HG03103 (cell line): Measurements from ENCODE around the gene RARS1.

Experiments
- ATAC-seq: cut with Tn5 transposase; IDR thresholded peaks from one replicate; pipeline ENCODE4 v1.9.1; 2021; ENCODE audit warnings: low read depth; ENCODE audit not compliant: unreplicated experiment

The RARS1 gene

DNA sequence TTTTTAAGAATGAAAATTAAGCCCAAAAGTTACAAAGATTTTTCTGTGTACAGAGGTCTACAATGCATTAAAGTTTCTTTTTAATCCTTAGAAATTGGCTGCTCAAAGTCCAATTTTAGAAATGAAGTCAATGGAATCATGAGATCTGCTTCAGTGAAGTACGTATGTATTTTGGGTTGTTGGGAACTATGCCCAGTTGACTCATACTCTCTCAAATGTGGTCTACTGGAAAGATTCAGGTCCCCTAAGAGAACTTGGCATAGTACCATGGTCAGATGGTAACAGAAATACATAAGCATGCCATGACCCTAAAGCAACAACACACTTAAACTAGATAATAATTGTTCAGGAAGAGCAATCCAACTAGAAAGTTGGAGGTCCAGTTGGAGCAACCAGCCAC, 65.9 kb downstream of the RARS1 start:
- ATAC-seq, result no peak

DNA sequence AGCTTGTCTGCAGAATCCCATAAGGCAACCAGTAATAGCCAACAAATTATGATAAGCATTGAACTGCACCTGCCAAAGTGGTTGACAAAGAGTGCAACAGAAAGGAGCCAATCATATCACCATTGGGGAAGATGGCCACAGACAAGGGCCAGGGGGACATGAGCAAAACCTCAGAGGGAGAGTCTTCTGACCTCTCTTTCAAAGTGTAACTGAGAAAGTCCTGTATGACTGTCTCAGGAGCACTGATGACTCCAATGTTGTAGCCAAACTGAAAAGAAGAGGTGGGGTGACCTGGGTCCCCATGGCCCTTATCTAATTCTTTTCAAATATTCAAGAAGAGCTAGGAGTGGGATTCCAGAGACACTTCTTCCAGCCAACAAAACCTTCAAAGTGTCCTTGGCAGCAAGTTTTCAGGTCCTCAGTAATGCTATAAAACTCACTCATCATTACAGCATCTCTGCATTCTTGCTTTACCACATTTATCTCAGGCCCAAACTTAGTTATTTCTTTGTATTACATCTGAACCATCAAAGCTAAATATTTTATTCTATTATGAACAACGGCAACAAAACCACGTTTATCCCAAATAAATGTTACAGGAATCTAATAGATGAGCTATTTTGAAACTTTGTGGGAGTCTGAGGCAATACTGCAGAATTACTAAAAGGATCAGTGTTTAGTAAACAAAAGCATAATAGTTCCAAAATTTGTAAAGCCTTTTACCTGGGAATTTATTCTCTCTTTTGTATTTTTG, 67.3 kb downstream of the RARS1 start:
- ATAC-seq, result no peak

DNA sequence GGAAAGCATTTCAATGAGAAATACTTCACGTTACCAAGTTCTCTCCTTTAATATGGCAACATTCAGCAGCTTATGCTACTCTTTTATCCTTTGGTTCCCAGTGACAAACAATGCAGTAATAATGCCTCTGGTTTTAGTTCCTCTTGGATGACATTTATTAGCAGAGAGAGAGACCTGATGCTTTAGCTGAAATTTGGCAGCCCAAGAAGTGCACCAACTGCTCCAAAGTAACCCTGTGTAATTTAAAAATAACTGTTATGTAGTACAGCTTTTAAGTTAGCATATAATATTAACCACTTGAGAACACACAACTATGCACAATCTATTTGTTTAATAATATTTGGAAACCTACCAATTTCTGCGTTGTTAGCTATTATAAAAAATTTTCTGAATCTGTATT, 71.1 kb downstream of the RARS1 start:
- no peak for ATAC-seq

DNA sequence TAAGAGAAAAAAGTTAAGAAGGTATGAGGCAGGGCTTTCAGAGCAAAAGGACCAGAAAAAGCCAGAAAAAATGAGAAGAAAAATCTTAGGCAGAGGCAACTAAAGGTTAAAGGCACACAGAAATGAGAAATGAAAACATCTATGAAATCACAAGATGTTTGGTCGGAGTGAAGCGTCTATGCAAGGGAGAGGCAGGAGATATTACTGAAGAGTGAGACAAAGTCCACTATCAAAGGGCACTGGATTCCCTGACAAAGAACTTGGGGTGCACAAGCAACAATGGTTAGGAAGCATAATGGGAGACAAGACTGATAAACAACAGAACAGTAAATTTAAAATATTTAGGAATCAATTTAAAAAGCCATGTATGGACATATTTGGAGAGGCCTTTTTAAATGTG, 76.0 kb downstream of the RARS1 start:
- no peak for ATAC-seq

DNA sequence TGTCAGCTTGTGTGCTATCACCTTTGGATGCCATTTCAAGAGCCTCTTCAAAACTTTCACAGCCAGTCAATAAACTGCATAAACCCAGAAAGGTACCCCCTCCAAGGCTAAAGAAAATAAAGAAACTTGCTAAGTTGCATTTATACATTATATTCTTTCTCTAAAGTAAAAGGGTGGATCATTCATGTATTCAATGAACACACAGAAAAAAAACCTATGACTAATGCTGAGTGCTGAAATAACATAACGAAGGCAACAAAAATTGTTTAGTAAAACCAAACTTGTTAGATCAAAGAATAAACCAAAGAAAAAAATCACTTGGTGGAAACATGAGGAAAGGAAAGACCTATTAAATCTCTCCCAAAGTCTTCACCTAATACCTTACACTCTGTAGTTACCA, 77.7 kb downstream of the RARS1 start:
- no peak for ATAC-seq

DNA sequence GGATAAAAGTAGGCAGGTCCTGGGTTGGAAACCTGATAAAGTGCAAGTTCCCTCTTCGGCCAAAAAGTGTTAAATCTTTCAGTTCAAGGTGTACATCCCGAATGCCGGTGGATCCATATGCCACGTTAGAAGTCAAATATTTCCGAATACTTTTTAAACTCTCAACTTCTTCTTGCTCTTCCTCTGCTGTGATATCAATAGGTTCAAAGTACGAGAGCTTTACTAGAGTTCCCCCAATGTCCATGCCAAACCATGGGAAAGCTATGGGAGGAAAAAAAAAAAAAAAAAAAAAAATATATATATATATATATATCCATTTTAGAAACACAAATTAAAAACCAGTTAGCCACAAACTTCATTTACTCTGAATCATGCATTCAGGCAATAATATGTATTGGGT, 82.5 kb downstream of the RARS1 start:
- ATAC-seq, result no peak
